Left hindlimb (tissue), 1 donor: ENCODE measurements around the gene DUS1L.

ENCODE experiments used
- DNase-seq: peaks from one replicate; pipeline ENCODE4 v3.0.0-alpha.2; 2018

DUS1L gene

DNA sequence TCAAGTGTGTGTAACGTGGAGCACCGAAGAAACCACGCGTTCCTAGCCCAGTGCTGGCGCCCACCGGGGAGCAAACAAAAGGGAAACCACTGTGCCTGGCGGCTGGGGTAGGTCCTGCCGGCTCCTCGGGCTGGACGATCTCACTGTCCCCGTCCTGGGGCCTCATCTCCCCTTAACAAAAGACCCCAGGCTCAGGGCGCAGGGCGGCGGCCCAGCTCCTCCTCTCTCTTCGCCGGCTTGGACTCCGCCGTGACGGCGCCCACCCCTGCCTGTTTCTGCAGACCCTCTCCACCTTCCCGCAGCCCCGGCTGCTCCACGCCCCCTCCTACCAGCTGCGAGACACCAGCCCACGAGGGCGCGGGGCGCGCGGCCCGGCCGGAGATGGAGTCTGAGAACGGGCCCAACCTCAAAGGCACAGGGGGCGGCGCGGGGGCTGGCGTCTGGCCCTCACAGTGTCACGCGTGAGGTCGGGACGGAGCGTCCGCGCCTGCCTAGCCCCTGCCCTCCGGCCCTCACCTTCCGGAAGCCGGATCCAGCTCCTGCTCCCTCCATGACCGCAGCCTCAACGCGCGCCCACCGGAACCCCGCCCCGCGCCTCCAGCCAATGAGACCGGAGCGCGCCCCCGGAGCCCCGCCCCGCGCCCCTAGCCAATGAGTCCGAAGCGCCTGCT lies 43.2 kb downstream of the DUS1L start, which contains the start of gene CENPX:
Gene CENPX (minus strand): TSS at position 569 of the 671 bp plus-strand sequence. CDS start 17 bp downstream, at position 552.
- DNase-seq: no peak

DNA sequence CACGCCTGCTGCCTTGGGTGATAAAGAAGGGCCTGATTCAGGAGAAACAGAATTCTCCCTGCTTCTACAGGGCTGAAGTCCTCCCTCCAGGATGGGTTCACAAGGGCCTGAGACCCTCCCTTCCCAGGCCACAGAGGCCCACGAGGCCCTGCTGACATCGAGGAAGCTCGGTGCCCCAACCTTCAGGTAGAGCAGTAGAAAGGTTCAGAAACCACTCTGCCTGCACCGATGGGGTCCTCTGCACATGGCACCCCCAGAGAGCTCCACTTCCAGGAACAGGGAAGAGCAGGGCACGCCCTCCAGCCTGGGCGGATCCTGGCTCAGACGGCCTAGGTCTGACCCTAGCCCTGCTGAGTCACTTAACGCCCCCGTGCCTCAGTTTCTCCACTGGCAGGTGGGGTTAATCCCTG lies 43.7 kb downstream of the DUS1L start:
- DNase-seq: no peak

- DNase-seq: peak; percentile 76
Measured at GRCh38 chr17:82021107-82021899, 44.3 kb downstream of the DUS1L start.

DNA sequence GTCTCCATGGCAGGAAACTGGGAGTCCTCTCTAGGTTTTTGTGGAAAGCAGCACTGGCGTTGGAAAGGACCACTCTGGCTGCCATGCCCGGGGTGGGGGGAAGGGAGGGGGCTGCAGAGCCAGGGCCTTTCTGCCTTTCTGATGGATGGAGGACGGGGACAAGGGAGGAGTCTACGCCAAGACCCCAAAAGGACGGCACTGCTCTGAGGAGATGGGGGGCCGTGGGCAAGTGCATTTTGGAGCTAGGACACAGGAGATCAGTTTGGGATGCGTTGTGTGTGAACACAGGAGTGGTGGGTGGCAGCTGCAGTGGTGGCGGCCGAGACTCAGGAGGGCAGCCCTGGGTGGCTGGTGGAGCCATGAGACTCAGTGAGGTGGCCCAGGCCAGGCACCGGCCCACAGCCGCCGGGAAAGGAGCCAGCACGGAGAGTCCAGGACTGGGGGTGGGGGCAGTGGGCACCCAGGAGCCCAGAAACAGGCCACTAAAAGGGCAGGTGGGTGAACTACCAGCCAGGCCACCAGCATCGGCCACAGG lies 45.0 kb downstream of the DUS1L start:
- DNase-seq: no peak

DNA sequence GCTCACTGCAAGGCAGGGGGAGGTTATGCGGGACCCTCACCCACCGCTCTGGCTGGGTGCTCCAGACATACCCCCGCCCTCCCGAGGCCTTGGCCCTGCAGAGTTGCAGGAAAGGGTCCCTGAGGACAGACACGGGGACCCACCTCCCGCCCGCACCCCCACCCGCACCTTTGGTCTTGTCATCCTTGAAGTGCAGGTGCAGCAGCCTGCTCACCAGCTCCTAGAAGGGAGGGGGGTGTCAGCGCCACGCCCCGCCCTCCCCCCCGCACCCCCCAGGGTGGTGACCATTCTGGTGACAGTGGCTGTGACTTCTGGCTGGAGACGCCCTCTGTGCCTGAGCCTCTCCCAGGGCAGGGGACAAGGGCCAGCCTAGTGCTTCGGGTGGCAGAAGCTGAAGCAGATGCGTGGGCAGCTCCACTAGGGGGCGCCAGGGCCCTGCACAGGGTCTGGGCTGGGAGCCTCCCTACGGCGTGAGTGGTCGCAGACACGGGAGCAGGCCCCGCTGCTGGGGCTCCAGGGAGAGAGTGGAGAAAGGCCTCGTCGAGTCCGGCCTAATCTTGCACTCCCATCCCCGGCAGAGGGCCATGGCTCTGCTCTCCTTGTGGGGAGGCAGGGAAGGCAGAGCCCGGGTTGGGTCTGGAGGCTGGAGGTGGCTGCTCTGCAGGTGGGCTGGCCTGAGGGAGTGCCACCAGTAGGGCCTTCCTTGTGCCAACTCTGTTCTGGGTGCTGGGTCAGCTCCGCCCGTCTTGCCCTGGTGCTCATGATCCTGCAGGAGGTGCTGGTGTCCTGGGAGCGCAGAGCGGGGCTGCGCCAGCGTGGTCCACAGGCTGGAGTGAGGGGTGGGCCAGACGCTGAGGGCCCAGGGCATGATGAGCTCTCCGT lies 45.7 kb downstream of the DUS1L start:
- no peak for DNase-seq

GRCh38 chr17:82018989-82019689 lies 46.5 kb downstream of the DUS1L start:
- DNase-seq: no peak

DNA sequence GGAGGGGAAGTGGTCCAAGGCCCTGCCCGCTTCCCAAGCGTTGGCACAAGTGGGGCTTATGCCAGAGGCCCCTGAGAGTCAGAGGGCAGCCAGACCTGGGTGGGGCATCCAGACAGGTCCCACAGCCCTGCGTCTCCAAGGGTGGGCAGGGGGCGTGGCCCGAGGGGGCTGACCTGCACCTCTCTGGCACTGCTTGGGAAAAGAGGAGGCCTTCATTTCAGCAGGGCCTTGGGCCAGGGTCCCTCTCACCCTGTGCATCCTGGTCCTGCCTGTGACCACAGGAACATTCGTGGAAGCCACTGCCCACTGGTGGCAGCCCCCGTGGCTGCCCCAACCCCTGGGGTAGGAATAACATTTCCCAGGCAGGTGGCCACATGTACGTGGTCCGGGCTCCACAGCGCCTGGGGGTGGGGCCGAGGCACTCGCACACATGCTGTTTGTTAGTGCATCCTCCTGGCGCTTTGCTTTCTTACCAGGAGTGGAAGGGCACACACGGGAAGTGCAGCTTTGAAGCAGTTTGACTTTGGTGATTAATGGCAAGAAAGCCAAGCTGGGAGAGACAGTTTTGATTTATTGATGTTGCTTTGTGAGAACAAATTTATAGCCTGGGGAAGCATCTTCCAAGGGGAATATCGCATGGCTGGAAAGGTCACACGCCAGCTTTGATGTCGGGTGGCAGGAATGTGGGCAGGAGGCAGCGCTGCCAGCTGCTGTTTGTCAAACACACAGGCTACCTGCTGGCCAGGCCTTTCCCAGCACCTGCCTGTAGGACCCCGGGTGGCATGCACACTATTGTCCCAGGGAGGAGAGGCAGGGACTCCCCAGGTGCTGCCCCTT lies 47.2 kb downstream of the DUS1L start:
- no peak for DNase-seq

DNA sequence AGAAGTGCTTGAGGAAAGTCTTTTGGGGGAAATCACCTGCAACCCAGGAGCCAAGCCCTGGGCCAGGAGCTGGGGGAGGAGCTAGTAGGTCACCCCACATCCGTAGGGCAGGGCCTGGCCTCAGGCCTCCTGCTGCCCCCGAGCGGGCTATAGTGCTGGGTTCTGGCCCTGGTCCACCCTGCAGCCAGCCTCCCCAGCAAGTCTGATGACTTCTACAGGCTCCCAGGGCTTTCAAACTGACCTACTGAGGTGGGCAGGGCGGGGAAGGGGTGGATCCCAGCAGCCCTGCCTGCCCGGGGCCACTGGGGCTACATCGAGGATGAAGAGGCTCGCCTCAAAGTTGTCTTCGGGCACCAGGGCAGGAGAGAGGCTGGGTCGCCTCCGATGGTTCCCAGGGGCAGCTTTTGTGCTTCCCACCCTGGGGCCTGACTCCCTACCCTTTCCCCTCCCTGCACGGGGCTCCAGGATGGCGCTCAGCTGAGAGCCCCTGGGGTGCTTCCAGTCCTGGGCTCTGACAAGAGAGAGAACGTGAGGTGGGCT lies 47.9 kb downstream of the DUS1L start:
- DNase-seq: no peak

GRCh38 chr17:82016875-82017459 lies 48.6 kb downstream of the DUS1L start:
- no peak for DNase-seq

DNA sequence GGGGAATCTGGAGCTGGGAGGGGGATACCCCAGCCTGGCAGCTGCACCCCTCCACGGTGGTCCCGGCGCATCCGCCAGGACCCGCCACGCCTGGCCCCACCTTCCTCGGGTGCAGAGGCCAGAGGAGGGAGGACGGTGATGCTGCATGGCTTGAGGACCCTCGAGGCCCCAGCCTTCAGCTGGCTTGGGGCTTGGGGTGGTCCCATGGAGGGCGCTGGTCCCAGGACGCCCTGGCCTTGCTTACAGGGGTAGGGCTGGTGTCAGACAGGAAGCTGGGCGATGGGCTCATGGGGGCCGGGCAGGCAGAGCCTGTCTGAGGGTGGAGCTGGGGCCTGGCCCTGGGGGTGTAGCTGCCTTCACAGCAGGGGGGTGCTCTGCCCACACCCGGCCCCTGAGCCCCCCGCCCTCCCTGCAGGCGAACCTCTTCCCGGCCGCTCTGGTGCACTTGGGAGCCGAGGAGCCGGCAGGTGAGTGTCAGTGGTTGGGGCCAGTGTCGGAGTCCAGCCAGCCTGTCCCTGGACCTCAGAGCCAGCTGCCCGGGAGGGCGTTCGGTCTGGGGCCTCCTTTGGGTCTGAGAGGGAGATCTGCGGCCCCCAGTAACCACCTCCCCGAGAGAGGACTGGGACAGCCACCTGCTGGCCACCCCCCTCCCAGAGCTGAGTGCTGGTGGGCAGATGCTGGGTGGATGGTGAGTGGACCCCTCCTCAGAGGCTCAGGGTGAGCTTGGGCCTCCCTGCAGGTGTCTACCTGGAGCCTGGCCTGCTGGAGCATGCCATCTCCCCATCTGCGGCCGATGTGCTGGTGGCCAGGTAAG lies 49.3 kb downstream of the DUS1L start:
- DNase-seq: no peak

DNA sequence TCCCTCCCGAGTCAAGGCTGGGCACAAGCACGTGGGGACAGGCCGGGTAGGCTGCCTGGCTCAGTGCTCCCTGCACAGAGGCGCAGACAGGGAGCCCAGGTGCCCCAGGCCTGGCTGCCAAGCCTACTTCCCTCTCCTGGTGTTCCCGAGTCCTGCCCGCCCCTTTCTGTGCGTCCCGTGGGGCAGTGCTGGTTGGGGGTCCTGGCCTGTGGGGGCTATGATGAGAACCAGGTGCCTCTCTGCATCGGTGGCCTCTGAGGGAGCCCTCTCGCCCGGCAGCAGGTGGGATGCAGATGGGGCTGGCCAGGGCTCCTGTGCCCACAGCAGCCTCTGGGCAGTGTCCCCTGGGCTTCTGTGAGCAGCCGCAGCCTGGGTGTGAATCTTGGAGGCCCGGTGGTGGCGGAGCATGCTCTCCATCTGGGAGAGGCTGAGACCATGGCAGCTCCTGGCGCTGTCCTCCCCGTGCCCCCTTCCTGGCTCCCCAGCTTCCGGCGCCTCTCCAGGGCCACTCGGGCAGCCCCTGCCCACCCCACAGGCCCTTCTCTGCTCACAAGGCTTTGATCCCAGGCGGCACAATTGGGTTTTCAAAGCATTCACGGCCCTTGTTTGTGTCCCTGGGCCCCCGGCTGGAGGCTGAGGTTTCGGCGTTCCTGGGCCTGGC lies 50.2 kb downstream of the DUS1L start:
- no peak for DNase-seq

- no peak for DNase-seq
Measured at GRCh38 chr17:82014971-82015310, 50.7 kb downstream of the DUS1L start.

GRCh38 chr17:82014432-82014831 lies 51.2 kb downstream of the DUS1L start:
- no peak for DNase-seq

GRCh38 chr17:82013772-82014321 lies 51.8 kb downstream of the DUS1L start:
- no peak for DNase-seq

DNA sequence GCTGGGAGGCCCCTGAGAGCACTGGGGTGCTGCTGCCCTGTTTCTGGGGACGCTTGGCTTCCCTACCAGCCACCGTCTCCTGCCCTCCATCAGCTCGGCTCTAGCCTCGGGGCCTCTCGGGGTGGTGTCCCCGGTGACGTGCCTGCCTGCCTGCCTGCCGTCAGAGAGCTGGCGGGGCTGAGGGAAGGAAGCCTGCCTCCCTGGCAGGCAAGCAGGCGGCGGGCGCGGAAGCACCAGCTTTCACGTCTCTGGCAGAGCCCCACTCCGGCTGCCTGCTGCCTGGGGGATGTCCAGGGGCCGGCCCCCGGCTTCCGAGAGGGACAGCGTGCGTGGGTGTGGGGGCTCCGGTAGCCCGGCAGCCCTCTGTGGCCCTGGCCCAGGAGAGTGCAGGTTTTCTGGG lies 52.3 kb downstream of the DUS1L start:
- DNase-seq: peak; percentile 79

DNA sequence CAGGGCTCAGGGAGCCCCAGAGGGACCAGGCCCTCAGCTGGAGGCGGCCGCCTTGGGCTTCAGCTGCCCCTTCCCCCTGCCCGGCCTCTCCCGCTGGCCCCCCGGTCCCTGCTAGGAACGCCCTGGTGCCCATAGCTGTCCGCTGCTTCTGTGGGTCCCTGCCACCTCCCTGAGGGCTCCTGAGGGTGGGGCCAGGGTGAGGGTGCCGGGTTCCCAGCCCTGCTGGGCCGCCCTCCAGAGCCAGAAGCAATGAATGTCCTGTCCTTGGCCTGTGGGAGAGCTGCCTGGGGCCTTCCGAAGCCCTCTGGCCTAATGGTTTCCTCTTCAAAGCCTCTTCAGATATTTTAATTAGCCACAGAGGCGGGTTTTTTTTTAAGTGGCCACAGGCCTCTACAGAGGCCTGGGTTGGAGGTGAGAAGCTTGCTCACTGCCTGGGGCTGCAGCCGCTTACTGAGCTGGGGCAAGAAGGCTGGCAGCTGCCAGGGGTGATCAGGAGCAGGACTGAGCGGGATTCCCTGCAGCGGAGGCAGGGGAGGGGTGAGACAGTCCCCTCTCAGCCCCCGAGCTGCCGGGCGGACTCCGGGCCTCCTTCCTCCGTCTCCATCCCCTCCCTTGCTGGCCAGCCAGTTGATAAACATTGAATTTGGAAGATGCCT lies 52.8 kb downstream of the DUS1L start:
- no peak for DNase-seq

DNA sequence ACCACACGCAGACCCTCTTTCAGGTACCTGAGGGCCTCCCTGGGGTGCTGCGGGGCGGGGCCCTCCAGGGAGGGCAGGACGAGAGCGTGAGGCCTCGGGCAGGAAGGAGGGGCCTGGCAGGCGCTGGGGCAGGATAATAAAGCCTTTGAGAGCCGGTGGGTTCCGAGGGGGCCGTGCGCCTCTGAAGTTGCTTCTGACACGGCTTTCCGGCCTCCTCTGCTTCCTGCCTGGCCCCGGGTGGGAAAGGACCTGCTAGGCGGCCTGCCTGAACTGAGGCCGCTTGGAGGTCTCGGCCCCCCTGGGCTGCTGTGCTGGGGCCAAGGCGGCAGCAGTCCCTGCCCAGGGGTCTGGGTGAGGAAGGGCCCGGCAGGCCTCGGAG lies 53.4 kb downstream of the DUS1L start:
- DNase-seq: no peak

- DNase-seq: no peak
Measured at GRCh38 chr17:82011617-82012187, 53.9 kb downstream of the DUS1L start.
